Panc1 (cell line): ENCODE results near the gene CSNK1G1. TPM values are rescaled to one million over a fixed set of nuclear protein-coding genes. Genes with fewer than 3 reads are reported as not detected.

Experiments used
- ATAC-seq: fragments of 200-7000 bp; cut with Tn5 transposase; 2 replicates; pipeline ENCODE4 v1.9.1; 2020; ENCODE audit warnings: mild to moderate bottlenecking, moderate library complexity
- BruUV-seq: library from RNA; stranded (reverse); fragments of 400-500 nt; replicated peaks from 2 replicates; lab custom pipeline; 2021; lab: Mats Ljungman, UMichigan
- CTCF ChIA-PET: fragments of 300-600 bp; sonication (Branson Sonifier 250); formaldehyde crosslinking; loops from one replicate; lab custom pipeline; 2022; ENCODE audit warnings: antibody characterized with exemption; lab: Charles Lee
- POLR2A ChIA-PET: fragments of 300-600 bp; sonication (Branson Sonifier 250); formaldehyde crosslinking; loops from one replicate; lab custom pipeline; 2022; ENCODE audit warnings: antibody characterized with exemption; lab: Charles Lee
- DNase-seq: peaks from one replicate; pipeline ENCODE4 v3.0.0-alpha.2; 2010; ENCODE audit warnings: low read depth, low spot score
- H3K27ac ChIP-seq: 2 replicates; pipeline ENCODE4 v1.5.1; 2011; ENCODE audit warnings: mild to moderate bottlenecking, low read length, inconsistent platforms
- H3K27me3 ChIP-seq: fragments of 200-500 bp; sonication (Bioruptor generic); 2 replicates; pipeline ENCODE4 v1.6.0; 2014; ENCODE audit warnings: low read length, inconsistent platforms; ENCODE audit not compliant: control insufficient read depth, insufficient read depth
- H3K36me3 ChIP-seq: fragments of 200-500 bp; sonication (Bioruptor generic); 2 replicates; pipeline ENCODE4 v1.5.1; 2014; ENCODE audit warnings: inconsistent platforms, mild to moderate bottlenecking, low read length, moderate library complexity; ENCODE audit not compliant: control insufficient read depth, insufficient read depth
- H3K4me1 ChIP-seq: 2 replicates; pipeline ENCODE4 v1.5.1; 2011; ENCODE audit warnings: inconsistent platforms, mild to moderate bottlenecking, low read length, moderate library complexity; ENCODE audit not compliant: control insufficient read depth, insufficient read depth
- H3K4me3 ChIP-seq, 2 experiments: 2 replicates each; pipeline ENCODE4 v1.5.1; 2011 to 2012; ENCODE audit warnings: low read depth in 2 of 2, low read length in 2 of 2, mild to moderate bottlenecking in 2 of 2, inconsistent platforms in 1 of 2, moderate library complexity in 1 of 2
- H3K9me3 ChIP-seq: fragments of 200-500 bp; sonication (Bioruptor generic); 2 replicates; pipeline ENCODE4 v1.5.1; 2014; ENCODE audit warnings: low read depth, mild to moderate bottlenecking, inconsistent platforms, low read length, moderate library complexity; ENCODE audit not compliant: control insufficient read depth, insufficient read depth
- POLR2AphosphoS5 ChIP-seq: IDR thresholded peaks from 2 replicates; pipeline ENCODE4 v1.6.1; 2012; ENCODE audit warnings: mild to moderate bottlenecking, low read depth, low read length, moderate library complexity
- REST ChIP-seq, 2 experiments: IDR thresholded peaks; 2 replicates each; pipeline ENCODE4 v1.6.1; 2011 to 2012; ENCODE audit warnings: low read depth in 2 of 2, control low read depth in 1 of 2, low read length in 1 of 2, mild to moderate bottlenecking in 1 of 2, moderate library complexity in 1 of 2; ENCODE audit not compliant: insufficient read depth in 1 of 2
- SIN3A ChIP-seq: IDR thresholded peaks from 2 replicates; pipeline ENCODE4 v1.6.1; 2012; ENCODE audit warnings: low read depth, mild to moderate bottlenecking, low read length, moderate library complexity, borderline replicate concordance; ENCODE audit not compliant: insufficient read depth
- TCF7L2 ChIP-seq: IDR thresholded peaks from 2 replicates; pipeline ENCODE4 v1.6.1; 2011; ENCODE audit warnings: mild to moderate bottlenecking, low read depth, low read length, inconsistent platforms
- in situ Hi-C: cut with HindIII; loops from 2 replicates; pipeline ENCODE4 v1.10.0; 2016; ENCODE audit warnings: low sequenced_read_pairs, low pct_unique_long_range_greater_than_20kb
- intact Hi-C: fragments of 100-400 bp; cut with micrococcal nuclease; formaldehyde crosslinking; loops from one replicate; pipeline ENCODE4 v1.10.0; 2022; ENCODE audit not compliant: unreplicated experiment
- total RNA-seq: library from RNA; stranded (reverse); gene quantifications from one replicate; pipeline ENCODE4 v1.2.1, GENCODE V29; 2021; ENCODE audit not compliant: unreplicated experiment
- TF ChIP-seq, protein P1 (sequence below): fragments of 450-650 bp; IDR thresholded peaks from 2 replicates; pipeline ENCODE4 v1.5.1; 2017; ENCODE audit warnings: mild to moderate bottlenecking

Gene CSNK1G1
- total RNA-seq, 1 experiment from 2014 or later = 22.8 TPM

- Histone ChIP-seq H3K4me3 (no peak overlapping the region), H3K27ac (no peak overlapping the region), H3K36me3 (no peaks in the 10 kb centered on the region), H3K4me1 (peaks cover 8% of the 10 kb centered on the region; the same call in 1 of the 2 replicates), H3K27me3 (no peaks in the 10 kb centered on the region), H3K9me3 (no peaks in the 10 kb centered on the region)
- TF ChIP-seq SIN3A (no peak), TCF7L2 (no peak), REST (IDR thresholded peaks at IDR 0.05; ENCODE audit: insufficient read depth in 1 of 2, low read depth in 2 of 2, low read length in 1 of 2) (no peak), POLR2AphosphoS5 (no peak)
- TF ChIP-seq, protein P1, sequence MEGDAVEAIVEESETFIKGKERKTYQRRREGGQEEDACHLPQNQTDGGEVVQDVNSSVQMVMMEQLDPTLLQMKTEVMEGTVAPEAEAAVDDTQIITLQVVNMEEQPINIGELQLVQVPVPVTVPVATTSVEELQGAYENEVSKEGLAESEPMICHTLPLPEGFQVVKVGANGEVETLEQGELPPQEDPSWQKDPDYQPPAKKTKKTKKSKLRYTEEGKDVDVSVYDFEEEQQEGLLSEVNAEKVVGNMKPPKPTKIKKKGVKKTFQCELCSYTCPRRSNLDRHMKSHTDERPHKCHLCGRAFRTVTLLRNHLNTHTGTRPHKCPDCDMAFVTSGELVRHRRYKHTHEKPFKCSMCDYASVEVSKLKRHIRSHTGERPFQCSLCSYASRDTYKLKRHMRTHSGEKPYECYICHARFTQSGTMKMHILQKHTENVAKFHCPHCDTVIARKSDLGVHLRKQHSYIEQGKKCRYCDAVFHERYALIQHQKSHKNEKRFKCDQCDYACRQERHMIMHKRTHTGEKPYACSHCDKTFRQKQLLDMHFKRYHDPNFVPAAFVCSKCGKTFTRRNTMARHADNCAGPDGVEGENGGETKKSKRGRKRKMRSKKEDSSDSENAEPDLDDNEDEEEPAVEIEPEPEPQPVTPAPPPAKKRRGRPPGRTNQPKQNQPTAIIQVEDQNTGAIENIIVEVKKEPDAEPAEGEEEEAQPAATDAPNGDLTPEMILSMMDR = no peak
- BruUV-seq = no TSS peak
- CTCF ChIA-PET = no interaction called here
- intact Hi-C loops (no loop called here), in situ Hi-C loops (no loop called here)
- ATAC-seq (no peak), DNase-seq (no peak)
- POLR2A ChIA-PET = no interaction called here
Measured at GRCh38 chr15:64341961-64342360, 14.0 kb downstream of the CSNK1G1 start.

DNA sequence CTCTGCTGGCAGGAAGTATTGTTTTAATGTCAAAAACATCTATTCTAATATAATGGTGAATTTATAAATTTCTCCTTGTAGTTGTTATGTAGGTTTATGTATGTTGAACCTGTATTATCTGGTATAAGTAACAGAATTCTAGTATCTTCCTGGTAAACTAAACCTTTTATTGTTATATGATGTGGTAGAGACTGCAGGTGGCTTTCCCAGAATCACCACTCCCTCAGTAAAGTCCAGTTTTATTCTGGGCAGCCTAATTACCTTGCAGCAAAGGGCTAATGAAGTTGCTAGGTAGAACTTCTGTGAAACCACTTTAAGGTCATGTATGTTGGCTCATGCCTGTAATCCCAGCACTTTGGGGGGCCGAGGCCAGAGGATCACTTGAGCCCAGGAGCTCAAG lies 15.6 kb downstream of the CSNK1G1 start:
- ATAC-seq = no peak
- H3K27ac ChIP-seq = no peak overlapping the region
- in situ Hi-C loops (no loop called here), intact Hi-C loops (no loop called here)
- TF ChIP-seq REST (IDR thresholded peaks at IDR 0.05; ENCODE audit: insufficient read depth in 1 of 2, low read depth in 2 of 2, low read length in 1 of 2) = no peak
- no peak for TF ChIP-seq TCF7L2
- TF ChIP-seq SIN3A = no peak
- TF ChIP-seq, protein P1 = no peak
- TF ChIP-seq POLR2AphosphoS5 = no peak
- POLR2A ChIA-PET = no interaction called here
- no peaks in the 10 kb centered on the region for H3K9me3 ChIP-seq
- H3K4me3 ChIP-seq = no peak overlapping the region
- H3K27me3 ChIP-seq = no peaks in the 10 kb centered on the region
- peaks cover 8% of the 10 kb centered on the region; the same call in 1 of the 2 replicates for H3K4me1 ChIP-seq
- H3K36me3 ChIP-seq = no peaks in the 10 kb centered on the region
- CTCF ChIA-PET = no interaction called here
- DNase-seq = no peak
- no TSS peak for BruUV-seq
